ENCODE data around the gene CSNK1G1.
"Not testable (repeated sequence)": the region's sequence is repeated elsewhere in the genome, so short reads cannot be mapped to it uniquely, and the experiment has no call there.

Gene CSNK1G1

DNA sequence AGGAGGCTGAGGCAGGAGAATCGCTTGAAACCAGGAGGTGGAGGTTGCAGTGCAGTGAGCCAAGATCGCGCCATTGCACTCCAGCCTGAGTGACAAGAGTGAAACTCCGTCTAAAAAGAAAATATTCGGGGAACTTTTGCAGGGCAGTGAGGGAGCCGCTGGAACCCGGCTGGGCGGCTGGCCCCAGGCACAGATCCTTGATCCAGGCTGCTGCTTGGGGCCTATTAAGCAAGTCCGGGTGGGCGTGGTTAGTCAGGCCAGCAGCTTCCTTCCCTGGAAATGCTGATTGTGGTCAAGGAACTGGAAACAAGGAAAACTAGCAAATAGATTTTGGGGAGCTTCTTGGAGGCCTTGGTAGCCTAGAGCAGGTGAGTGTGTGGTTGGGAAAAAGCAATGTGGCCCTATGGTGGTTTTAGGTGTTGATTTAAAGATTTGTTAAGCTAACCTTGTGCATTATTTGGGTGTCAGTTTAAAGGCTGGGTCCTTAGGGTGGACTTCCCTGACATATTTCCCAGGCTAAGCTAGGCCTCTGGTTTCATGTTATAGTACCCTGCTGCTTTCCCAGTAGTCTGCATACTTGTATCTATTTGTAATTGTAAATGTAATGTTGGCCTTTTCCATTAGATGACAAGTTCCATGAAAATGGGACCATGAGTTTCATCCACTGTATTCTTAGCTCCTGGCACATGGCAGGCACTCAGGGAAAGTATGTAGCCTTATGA, 222.2 kb downstream of the CSNK1G1 start:
- DNase-seq (ENCODE audit: low spot score), result no peak

DNA sequence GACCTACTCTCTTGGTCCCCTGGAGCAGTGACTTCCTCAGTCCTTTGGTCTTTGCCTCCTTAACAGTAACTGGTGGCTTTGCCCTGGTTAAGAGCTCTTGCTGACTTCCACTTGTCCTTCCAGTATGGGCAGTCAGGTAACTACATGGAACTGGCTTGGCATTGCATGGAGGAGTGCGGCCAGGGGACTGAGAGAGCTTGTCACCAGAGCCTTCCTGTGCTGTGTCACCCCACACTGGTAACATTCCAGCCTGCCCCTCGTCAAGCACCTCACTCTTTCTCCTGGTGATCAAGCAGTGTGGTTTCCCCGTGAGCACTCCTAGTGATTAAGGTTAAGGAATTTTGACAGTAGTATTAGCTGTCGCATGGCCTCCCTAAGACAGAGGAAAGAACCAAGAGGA, 223.8 kb downstream of the CSNK1G1 start:
- no peak for DNase-seq (ENCODE audit: low spot score)

DNA sequence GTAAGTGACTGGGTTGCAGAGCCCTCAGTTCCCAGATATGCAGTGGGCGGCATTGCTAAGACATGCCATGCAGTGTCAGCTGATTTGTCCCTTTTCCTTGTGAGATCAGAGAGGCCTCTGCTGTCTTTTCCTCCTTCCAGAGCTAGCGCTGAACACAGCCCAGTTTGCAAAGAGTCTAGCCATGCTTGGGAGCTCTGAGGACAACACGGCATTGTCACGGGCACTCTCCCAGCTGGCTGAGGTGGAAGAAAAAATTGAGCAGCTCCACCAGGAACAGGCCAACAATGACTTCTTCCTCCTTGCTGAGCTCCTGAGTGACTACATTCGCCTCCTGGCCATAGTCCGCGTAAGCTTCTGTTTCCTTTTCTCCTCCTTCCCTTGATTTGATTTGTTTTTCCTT, 224.4 kb downstream of the CSNK1G1 start:
- DNase-seq (ENCODE audit: low spot score), result no peak

DNA sequence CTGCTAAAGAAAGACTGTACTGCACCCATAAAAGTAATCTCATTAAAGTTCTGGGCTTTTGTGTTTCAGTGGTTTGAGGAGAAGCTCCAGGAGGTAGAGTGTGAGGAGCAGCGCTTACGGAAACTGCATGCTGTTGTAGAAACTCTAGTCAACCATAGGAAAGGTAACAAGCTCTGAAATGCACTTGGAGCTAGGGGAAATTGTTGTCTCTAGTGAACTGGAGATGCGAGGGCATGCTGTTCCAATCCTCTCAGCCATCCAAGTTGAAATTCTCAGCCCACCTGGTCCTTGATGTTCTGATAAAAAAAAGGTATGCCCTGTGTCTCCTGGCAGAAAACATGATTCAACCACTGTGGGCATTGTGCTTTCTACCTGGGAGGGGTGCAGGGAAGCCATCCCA, 225.8 kb downstream of the CSNK1G1 start:
- no peak for DNase-seq (ENCODE audit: low spot score)

DNA sequence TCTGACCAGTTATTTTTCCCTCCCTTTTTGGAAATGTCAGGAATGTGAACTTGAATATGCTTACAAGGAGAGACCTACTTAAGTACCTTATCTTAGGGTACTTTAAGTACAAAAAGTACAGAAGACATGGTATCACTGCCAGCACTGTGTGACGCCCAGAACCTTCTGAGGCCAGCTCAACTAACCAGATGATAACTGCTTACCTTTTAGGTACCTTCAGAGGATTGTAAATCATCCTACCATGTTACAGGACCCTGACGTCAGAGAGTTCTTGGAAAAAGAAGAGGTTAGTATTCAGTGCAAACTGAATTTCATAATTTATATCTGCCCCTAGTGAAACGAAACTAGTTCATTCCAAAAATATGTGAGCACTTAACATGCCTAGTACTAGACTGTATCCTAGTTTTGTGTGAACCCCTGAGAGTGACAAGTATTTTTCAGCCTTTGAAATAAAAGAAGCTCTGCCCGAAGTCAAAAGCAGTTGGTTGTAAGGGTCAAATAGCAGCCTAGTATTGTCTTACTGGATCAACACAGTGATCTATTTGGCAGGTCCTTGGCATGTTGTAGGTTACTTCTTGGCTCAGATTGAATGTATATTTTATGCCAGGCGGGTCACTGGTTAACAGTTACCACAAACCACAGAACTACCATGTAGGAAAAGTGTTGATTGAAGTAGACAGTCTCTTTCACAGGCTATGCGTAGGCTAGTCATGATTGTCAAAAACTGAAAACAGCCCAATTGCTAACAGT, 228.3 kb downstream of the CSNK1G1 start:
- no peak for DNase-seq (ENCODE audit: low spot score)

DNA sequence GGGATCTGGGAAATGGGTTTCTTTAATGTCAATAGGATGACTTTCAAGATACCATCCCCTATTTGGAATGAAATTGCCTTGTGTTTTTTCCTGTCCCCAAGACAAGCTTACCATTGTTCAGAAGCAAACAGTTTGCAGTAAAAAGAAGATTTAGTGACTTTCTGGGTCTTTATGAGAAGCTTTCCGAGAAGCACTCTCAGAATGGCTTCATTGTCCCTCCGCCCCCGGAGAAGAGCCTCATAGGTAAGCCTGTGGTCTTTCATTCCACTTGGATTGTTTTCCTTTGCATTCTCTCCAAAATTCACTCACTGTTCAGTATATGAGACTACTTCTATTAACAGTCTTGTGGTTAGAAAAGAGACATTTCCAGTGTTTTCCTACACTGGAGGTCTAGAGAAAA, 230.0 kb downstream of the CSNK1G1 start:
- DNase-seq (ENCODE audit: low spot score), result no peak

DNA sequence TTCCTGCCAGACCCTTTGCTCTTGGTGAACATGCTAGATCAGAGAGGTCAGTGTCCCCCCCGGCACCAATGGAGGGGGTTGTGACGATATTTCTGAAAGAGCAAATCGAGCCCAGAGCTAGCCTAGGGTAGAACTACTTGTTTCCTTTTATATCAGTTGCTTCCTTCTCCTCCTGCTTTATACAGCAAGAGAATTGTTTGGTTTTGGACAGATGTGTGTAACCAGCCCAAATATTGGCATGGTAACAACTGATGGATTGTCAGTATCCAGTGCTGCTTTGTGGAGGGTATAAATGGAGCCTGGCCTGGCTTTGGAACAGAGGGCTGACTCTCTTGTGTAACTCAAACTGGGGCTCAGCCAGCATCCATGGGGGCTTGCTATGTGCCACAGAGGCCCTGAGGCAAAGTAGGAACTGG, 233.0 kb downstream of the CSNK1G1 start:
- DNase-seq (ENCODE audit: low spot score), result no peak

DNA sequence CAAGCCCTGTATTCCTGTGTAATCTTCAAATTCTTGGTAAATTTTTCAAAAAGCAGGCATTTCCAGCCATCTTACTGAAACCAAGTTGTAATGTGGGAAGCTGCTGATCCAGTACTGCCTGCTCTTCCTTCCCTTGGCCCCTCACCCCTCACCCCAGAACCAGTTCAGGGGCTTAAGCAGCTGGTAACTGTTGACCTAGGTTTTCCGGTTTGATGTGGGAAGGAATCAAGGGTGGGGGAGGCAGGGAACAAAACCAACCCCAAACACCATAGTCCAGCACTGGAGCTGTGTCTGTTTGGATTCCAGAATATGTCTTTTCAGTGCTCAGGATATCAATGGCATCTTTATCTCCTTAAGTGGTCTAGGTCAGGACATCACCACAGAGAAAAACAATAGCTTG, 233.5 kb downstream of the CSNK1G1 start:
- no peak for DNase-seq (ENCODE audit: low spot score)

DNA sequence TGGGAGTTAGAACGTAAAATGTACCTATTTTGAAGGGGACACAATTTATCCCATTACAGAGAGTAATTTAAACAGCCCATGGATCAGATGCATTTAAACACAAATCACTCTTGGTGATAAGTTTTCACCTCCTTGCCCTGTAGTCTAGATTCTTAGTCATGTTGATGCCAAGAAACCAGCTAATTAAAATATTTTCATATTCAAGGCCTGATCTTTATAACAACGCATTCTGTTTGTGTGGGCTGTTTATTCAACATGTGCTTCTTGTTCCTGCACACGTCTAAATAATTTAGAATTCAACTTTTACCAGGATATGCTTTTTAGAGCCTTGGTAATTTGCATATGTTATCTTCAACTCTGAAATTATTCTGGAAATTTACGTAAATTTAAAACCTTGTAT, 234.4 kb downstream of the CSNK1G1 start:
- no peak for DNase-seq (ENCODE audit: low spot score)

DNA sequence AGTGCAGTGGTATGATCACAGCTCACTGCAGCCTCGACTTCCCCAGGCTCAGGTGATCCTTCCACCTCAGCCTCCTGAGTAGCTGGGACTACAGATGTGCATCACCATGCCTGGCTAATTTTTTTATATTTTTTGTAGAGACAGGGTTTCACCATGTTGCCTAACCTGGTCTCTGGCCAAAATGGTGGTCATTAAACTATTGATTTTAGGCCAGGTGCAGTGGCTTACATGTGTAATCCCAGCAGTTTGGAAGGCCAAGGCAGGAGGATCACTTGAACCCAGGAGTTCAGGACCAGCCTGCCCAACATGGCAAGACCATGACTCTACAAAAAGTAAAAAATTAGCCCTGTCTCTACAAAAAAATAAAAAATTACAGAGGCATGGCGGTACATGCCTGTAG, 235.7 kb downstream of the CSNK1G1 start:
- not testable (repeated sequence) for DNase-seq (ENCODE audit: low spot score)

DNA sequence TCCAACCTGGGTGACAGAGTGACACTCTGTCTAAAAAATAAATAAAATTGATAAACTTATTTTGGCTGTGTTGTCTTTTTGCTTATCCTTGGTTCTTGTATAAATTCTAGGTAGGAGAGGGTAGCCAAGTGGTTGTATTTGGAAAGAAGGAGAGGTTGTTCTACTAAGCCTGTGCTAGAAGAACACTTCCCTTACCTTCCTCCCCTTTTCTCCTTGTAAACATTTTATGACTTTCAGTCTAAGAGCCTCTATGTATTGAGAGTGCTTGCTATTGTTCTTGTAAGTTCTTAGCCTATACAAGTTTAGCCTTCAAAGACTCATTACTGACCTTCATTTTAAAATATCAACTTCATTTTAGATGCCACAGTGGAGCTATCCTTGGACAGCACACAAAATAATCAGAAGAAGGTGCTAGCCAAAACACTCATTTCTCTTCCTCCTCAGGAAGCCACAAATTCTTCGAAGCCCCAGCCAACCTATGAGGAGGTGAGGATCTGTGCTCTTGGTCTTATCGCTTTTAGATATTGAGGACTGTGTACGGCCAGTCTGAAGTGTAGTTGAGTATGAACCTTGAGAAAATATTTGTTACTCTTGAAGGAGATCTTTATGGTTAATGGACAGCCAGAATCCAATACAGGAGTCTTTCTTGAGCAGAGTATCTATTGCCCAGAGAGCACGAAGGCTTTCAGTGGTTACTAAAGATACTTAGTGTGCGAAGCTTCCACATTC, 238.1 kb downstream of the CSNK1G1 start:
- no peak for DNase-seq (ENCODE audit: low spot score)

Small RNA genes within 50 kb of the gene (small RNA-seq; reads per million reads assigned to genes)
- 0 reads per million in 2 experiments for gene RF00554

Measured in SK-N-DZ (cell line).